Mammary epithelial cell (primary cell): ENCODE measurements around the gene EPS8L2.

ENCODE experiments used
- CTCF ChIP-seq, 2 donors: IDR thresholded peaks in 1 of 2; conservative IDR thresholded peaks in 1 of 2; 2 replicates each; pipeline ENCODE4 v1.5.1; 2011 to 2012; ENCODE audit warnings: inconsistent platforms in 2 of 2, low read length in 2 of 2, mild to moderate bottlenecking in 2 of 2, control low read depth in 1 of 2, low read depth in 1 of 2; ENCODE audit not compliant: insufficient read depth in 1 of 2; ENCODE audit errors: extremely low read depth in 1 of 2
- EZH2 ChIP-seq: IDR thresholded peaks from 2 replicates; pipeline ENCODE4 v1.6.1; 2012; ENCODE audit warnings: low read length, inconsistent platforms, borderline replicate concordance

GRCh38 chr11:720642-721246 is 14.7 kb downstream of the EPS8L2 start:
- TF ChIP-seq CTCF (conservative IDR thresholded peaks at IDR 0.05 in 1 of 2, IDR thresholded peaks at IDR 0.05 in 1 of 2; ENCODE audit: extremely low read depth in 1 of 2, insufficient read depth in 1 of 2, low read depth in 1 of 2, low read length in 2 of 2) (no peak), EZH2 (no peak)
